ENCODE results near the gene PLB1.

Gene PLB1

GRCh38 chr2:28635191-28635611 is 139.3 kb downstream of the PLB1 start:
- H3K27ac ChIP-seq (replicated peaks), result no peak overlapping the region
- no peak overlapping the region for H3K4me3 ChIP-seq (replicated peaks; ENCODE audit: insufficient read depth, low read length)
- no peak for DNase-seq (ENCODE audit: low read depth in 1 of 2, low spot score in 1 of 2)
- no peak for TF ChIP-seq GABPA (IDR thresholded peaks at IDR 0.05; ENCODE audit: low read depth)
- H3K27me3 ChIP-seq (ENCODE audit: insufficient read depth, poor library complexity, severe bottlenecking), result no peaks in the 10 kb centered on the region

GRCh38 chr2:28636491-28636890 is 140.6 kb downstream of the PLB1 start:
- TF ChIP-seq CTCF (IDR thresholded peaks at IDR 0.05; ENCODE audit: insufficient read depth, low read length) (no peak), SPI1 (IDR thresholded peaks at IDR 0.05; ENCODE audit: borderline replicate concordance, low read depth) (no peak), REST (IDR thresholded peaks at IDR 0.05; ENCODE audit: insufficient replicate concordance, low read depth) (no peak), POLR2AphosphoS5 (IDR thresholded peaks at IDR 0.05; ENCODE audit: low read depth) (no peak), GABPA (IDR thresholded peaks at IDR 0.05; ENCODE audit: low read depth) (no peak)
- no peak for DNase-seq (ENCODE audit: low read depth in 1 of 2, low spot score in 1 of 2)
- no peak overlapping the region for H3K4me3 ChIP-seq (replicated peaks; ENCODE audit: insufficient read depth, low read length)
- no peak overlapping the region for H3K27ac ChIP-seq (replicated peaks)
- H3K27me3 ChIP-seq (ENCODE audit: insufficient read depth, poor library complexity, severe bottlenecking), result no peaks in the 10 kb centered on the region

GRCh38 chr2:28637066-28638047 is 141.5 kb downstream of the PLB1 start:
- TF ChIP-seq CTCF (IDR thresholded peaks at IDR 0.05; ENCODE audit: insufficient read depth, low read length), result no peak
- no peak for TF ChIP-seq SPI1 (IDR thresholded peaks at IDR 0.05; ENCODE audit: borderline replicate concordance, low read depth)
- TF ChIP-seq GABPA (IDR thresholded peaks at IDR 0.05; ENCODE audit: low read depth), result no peak
- no peak for TF ChIP-seq REST (IDR thresholded peaks at IDR 0.05; ENCODE audit: insufficient replicate concordance, low read depth)
- no peak for TF ChIP-seq POLR2AphosphoS5 (IDR thresholded peaks at IDR 0.05; ENCODE audit: low read depth)
- no peak overlapping the region for H3K27ac ChIP-seq (replicated peaks)
- DNase-seq (ENCODE audit: low read depth in 1 of 2, low spot score in 1 of 2), result no peak
- H3K27me3 ChIP-seq (ENCODE audit: insufficient read depth, poor library complexity, severe bottlenecking), result no peaks in the 10 kb centered on the region
- H3K4me3 ChIP-seq (replicated peaks; ENCODE audit: insufficient read depth, low read length), result no peak overlapping the region

GRCh38 chr2:28638102-28638501 is 142.2 kb downstream of the PLB1 start:
- H3K27me3 ChIP-seq (ENCODE audit: insufficient read depth, poor library complexity, severe bottlenecking), result no peaks in the 10 kb centered on the region
- H3K4me3 ChIP-seq (replicated peaks; ENCODE audit: insufficient read depth, low read length), result no peak overlapping the region
- no peak overlapping the region for H3K27ac ChIP-seq (replicated peaks)
- no peak for TF ChIP-seq POLR2AphosphoS5 (IDR thresholded peaks at IDR 0.05; ENCODE audit: low read depth)
- no peak for TF ChIP-seq SPI1 (IDR thresholded peaks at IDR 0.05; ENCODE audit: borderline replicate concordance, low read depth)
- TF ChIP-seq REST (IDR thresholded peaks at IDR 0.05; ENCODE audit: insufficient replicate concordance, low read depth), result no peak
- no peak for TF ChIP-seq CTCF (IDR thresholded peaks at IDR 0.05; ENCODE audit: insufficient read depth, low read length)
- no peak for TF ChIP-seq GABPA (IDR thresholded peaks at IDR 0.05; ENCODE audit: low read depth)
- no peak for DNase-seq (ENCODE audit: low read depth in 1 of 2, low spot score in 1 of 2)
